ENCODE data around the gene HSFX2. TPM values are rescaled to one million over a fixed set of nuclear protein-coding genes. Genes with fewer than 3 reads are reported as not detected.
"Not testable (repeated sequence)": the region's sequence is repeated elsewhere in the genome, so short reads cannot be mapped to it uniquely, and the experiment has no call there.

The HSFX2 gene
- total RNA-seq, 1 donor from 2014 or later, result 0.41 TPM

DNA sequence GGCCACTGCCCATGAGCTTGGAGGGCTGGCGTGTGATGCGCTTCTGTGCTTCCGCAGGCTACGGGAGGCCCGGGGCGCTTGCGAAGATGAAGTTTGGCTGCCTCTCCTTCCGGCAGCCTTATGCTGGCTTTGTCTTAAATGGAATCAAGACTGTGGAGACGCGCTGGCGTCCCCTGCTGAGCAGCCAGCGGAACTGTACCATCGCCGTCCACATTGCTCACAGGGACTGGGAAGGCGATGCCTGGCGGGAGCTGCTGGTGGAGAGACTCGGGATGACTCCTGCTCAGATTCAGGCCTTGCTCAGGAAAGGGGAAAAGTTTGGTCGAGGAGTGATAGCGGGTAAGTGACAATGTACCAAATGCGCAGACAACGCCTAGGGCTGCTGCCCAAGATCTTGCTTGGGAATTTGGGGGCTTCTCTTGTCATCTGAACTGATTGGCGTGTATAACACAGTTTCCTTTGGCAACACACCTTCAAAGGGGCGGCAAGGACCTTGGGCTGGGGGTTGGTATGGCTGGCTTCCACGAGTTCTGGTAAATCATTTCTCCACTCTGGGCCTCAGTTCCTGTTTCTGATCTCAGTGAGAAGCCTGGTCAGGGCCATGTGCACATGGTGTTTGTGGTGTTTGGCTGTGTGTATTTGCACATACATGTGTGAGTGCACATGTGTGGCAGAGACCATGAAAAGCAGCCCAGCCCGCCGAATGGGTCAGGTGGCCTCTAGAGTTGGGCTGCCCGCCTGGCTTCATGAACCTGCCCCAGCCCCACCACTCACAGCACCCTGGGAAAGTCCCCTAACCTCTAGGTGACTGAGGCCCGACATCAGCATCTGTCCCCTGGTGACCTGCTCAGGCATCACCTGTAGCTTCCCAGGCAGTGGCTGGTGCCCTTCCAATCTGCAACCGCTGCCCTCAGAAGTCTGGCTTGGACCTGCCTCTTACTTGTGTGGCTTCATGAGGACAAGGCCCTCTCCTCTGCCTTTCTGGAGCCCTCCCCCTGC is 49.3 kb downstream of the HSFX2 start:
- H3K9me3 Mint-ChIP-seq; DNase-seq (ENCODE audit: low spot score); H3K4me1 Mint-ChIP-seq (ENCODE audit: low read depth); H3K27me3 Mint-ChIP-seq (ENCODE audit: insufficient read depth); H3K27ac Mint-ChIP-seq; intact Hi-C loops (cut with micrococcal nuclease); H3K36me3 Mint-ChIP-seq (ENCODE audit: low read depth); H3K4me3 Mint-ChIP-seq: not testable (repeated sequence)

Other genes starting within 250 kb of the HSFX2 start
- 46.6 and 48.9 TPM in 2 replicates for gene IDS, start 90.0 kb downstream of the HSFX2 start, total RNA-seq
- 31.4 and 35.5 TPM in 2 replicates for gene EOLA1, start 54.3 kb downstream of the HSFX2 start, total RNA-seq
- not detected in 2 replicates for gene HSFX3, start 45.4 kb downstream of the HSFX2 start, total RNA-seq
- not detected in 2 replicates for gene MAGEA9B, start 7.9 kb downstream of the HSFX2 start, total RNA-seq
- gene TMEM185A, start 36.5 kb upstream of the HSFX2 start, total RNA-seq, result 18.7 and 25.5 TPM in 2 replicates
- not detected in 2 replicates for gene MAGEA11, start 116.7 kb upstream of the HSFX2 start, total RNA-seq
- gene HSFX1, start 178.8 kb upstream of the HSFX2 start, total RNA-seq, result 0.49 and 1.2 TPM in 2 replicates
- gene MAGEA9, start 186.6 kb upstream of the HSFX2 start, total RNA-seq, result not detected in 2 replicates